Subcutaneous adipose tissue (tissue), 4 donors: ENCODE data around the gene MPL. TPM values are rescaled to one million over a fixed set of nuclear protein-coding genes. Genes with fewer than 3 reads are reported as not detected.

Experiments used
- total RNA-seq, 4 donors: library from RNA; depleted of rRNA; stranded (reverse); fragments of >200 nt; gene quantifications; one replicate each; pipeline ENCODE4 v1.1.0, GENCODE V29; 2016
- TF ChIP-seq, protein P1 (sequence below): fragments of 450-650 bp; IDR thresholded peaks from one replicate; pipeline ENCODE4 v1.5.1; 2016; ENCODE audit warnings: low read depth, mild to moderate bottlenecking, control low read depth, antibody characterized with exemption, moderate library complexity

MPL gene
- total RNA-seq, 4 donors from 2014 or later = 0.38 TPM; not detected in 3

GRCh38 chr1:43349594-43350306, 12.1 kb downstream of the MPL start:
- TF ChIP-seq, protein P1, sequence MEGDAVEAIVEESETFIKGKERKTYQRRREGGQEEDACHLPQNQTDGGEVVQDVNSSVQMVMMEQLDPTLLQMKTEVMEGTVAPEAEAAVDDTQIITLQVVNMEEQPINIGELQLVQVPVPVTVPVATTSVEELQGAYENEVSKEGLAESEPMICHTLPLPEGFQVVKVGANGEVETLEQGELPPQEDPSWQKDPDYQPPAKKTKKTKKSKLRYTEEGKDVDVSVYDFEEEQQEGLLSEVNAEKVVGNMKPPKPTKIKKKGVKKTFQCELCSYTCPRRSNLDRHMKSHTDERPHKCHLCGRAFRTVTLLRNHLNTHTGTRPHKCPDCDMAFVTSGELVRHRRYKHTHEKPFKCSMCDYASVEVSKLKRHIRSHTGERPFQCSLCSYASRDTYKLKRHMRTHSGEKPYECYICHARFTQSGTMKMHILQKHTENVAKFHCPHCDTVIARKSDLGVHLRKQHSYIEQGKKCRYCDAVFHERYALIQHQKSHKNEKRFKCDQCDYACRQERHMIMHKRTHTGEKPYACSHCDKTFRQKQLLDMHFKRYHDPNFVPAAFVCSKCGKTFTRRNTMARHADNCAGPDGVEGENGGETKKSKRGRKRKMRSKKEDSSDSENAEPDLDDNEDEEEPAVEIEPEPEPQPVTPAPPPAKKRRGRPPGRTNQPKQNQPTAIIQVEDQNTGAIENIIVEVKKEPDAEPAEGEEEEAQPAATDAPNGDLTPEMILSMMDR = no peak

GRCh38 chr1:43350976-43351375, 13.4 kb downstream of the MPL start:
- TF ChIP-seq, protein P1 = no peak

DNA sequence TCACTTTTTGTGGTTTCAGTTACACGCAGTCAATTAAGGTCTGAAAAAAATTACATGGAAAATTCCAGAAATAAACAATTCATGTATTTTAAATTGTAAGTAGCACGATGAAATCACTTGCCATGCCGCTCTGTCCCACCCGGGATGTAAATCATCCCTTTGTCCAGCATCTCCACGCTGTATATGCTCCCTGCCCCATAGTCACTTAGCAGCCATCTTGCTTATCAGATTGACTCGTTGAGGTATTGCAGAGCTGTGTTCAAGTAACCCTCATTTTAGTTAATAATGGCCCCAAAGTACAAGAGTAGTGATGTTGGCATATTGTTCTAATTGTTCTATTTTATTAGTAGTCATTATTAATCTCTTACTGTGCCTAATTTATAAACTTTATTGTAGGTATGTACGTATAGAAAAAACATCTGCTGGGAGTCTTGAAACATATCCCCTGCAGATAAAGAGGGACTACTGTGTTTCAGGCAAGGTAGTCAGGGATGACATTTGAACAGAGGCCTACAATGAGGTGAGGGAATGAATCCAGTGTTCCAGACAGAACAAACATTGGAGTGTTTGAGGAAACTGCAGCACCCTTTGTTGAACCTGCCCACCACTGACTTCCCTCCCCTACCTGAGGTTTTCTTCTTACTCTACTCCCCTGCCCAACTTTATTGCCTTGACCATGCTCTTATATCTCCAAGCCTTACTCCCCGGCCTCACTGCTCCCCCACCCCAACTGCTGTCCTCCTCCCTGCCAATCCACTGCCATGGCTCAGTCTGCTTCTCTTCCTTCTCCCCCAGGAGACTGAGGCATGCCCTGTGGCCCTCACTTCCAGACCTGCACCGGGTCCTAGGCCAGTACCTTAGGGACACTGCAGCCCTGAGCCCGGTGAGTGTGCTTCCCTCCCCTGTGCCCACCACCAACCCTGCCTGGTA, 14.1 kb downstream of the MPL start:
- TF ChIP-seq, protein P1 = no peak

DNA sequence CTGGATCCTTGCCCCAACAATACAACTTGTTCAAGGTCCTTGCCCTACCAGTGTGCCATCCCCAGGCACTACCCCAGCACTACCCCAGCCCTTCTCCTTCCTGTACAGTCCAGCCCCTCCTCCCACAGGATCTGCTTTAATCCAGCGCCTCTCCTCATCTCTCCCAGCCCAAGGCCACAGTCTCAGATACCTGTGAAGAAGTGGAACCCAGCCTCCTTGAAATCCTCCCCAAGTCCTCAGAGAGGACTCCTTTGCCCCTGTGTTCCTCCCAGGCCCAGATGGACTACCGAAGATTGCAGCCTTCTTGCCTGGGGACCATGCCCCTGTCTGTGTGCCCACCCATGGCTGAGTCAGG, 14.7 kb downstream of the MPL start:
- TF ChIP-seq, protein P1 = no peak

GRCh38 chr1:43352881-43353280, 15.3 kb downstream of the MPL start:
- TF ChIP-seq, protein P1 = no peak

- TF ChIP-seq, protein P1 = no peak
These were observed 16.9 kb downstream of the MPL start for GRCh38 chr1:43354471-43354870.

- TF ChIP-seq, protein P1 = no peak
These were observed 17.3 kb downstream of the MPL start for GRCh38 chr1:43354936-43355335.
